GM19351 (cell line): ENCODE data around the gene ANKRD11.
"Not testable (repeated sequence)": the region's sequence is repeated elsewhere in the genome, so short reads cannot be mapped to it uniquely, and the experiment has no call there.

Source experiments
- ATAC-seq: cut with Tn5 transposase; IDR thresholded peaks from one replicate; pipeline ENCODE4 v1.9.1; 2021; ENCODE audit warnings: mild to moderate bottlenecking, moderate library complexity; ENCODE audit not compliant: unreplicated experiment

ANKRD11 gene

GRCh38 chr16:89370601-89371000 lies 119.8 kb downstream of the ANKRD11 start:
- ATAC-seq, result no peak

- no peak for ATAC-seq
Measured at GRCh38 chr16:89370081-89370511, 120.3 kb downstream of the ANKRD11 start.

GRCh38 chr16:89369266-89369895 lies 121.0 kb downstream of the ANKRD11 start:
- no peak for ATAC-seq

DNA sequence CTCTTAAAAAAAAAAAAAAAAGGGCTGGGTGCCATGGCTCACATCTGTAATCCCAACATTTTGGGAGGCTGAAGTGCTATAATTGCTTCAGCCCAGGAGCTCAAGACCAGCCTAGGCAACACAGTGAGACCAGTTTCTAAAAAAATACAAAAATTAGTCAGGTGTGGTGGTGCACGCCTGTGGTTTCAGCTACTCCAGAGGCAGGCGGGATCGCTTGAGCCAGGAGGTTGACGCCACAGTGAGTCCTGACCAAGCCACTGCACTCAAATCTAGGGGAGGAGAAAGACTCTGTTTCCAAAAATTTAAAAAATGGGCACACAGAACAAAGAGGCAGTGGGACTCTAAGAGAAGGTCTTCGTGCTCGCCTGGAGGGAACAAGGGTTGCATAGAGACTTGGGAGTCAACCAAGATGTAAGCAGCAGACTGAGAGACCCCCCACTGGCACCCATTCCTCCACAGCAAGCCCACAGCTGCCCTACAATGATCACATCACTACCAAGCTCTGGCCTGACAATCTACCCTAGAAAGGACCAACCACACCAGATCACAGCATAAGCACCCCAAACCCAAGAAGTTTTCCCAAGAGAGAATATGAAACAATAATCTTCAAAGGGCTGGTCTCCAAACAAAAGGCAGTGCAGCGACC lies 121.6 kb downstream of the ANKRD11 start:
- ATAC-seq, result no peak

GRCh38 chr16:89367538-89367915 lies 122.8 kb downstream of the ANKRD11 start:
- ATAC-seq, result no peak

DNA sequence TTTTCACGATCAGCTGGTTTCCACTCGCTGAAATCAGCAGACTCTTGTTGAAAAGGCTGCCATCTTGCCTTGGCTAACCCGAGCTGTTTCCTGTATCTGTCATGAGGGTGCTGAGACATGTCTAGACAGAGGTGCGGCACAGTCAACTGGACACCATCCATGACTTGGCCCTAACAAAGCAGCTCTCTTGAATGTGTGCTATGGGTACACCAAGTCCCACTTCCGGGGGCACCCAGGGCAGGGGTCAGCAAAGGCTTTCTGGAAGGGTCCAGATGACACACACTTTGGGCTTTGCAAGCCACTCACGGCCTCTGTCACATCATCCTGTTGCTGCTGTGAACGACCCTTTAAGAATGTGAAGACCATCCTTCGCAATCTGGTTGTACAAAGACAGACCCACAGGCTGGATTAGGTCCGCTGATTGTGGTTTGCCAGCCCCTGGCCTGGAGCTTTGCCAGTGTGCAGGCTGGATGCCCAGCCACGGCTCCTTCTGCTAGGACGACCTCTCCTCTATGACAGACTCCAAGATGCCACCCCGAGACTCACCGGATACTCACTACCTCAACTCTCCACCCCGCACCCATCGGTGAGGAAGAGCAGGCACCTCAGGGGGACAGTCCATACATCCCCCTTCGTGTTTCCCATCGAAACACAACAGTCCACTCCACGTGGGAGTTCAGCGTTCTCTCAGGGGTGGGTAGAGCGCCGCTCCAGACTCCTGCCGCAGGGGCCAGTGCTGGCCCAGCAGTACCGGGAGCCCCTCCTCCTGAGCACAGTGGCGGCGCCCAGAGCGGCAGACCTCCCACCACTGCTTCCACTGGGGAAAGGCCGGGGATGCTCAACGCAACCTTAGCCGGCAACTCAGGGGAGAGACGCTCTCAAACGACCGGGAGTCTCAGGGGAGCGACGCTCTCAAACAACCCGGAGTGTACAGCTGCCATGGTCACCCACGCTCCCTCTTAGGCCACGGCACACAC lies 123.5 kb downstream of the ANKRD11 start:
- ATAC-seq, result no peak

GRCh38 chr16:89365996-89366395 lies 124.4 kb downstream of the ANKRD11 start:
- no peak for ATAC-seq

DNA sequence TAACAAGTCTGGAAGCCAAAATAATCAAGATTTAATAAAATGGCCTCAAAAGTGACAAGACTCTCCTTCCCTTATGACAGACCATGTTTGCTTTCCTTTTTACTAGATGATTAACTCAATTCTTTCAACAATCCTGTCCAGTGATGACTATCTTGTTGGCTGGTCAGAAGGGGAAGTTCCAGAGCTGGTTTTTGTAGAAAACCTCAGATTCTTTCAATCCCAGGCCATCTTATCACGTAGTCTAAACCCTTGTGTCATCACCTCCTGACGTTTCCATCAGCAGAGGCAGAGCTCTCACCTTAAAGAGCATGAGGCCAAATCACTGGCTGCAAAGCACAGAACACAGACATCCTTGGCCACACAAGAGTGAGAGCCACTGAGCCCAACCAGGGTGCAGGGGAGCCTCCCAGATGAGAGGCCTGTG lies 125.3 kb downstream of the ANKRD11 start:
- ATAC-seq, result no peak

DNA sequence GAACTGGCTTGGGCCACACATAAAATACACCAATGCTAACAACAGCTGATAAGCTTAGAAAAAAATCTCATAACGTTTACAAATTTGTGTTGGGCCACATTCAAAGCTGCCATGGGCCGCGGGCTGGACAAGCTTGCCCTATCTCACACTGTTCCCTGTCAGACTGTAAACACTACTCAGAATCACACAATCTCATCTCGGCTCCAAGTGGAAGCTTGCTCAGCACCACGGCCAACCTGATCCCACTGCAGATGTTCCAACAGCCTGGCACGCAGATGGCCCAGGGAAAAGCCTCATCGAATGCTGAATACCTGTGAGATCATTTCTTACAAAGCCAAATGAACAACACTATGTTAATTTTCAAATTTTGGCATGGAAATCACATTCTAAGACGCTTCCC lies 125.8 kb downstream of the ANKRD11 start:
- ATAC-seq, result no peak

DNA sequence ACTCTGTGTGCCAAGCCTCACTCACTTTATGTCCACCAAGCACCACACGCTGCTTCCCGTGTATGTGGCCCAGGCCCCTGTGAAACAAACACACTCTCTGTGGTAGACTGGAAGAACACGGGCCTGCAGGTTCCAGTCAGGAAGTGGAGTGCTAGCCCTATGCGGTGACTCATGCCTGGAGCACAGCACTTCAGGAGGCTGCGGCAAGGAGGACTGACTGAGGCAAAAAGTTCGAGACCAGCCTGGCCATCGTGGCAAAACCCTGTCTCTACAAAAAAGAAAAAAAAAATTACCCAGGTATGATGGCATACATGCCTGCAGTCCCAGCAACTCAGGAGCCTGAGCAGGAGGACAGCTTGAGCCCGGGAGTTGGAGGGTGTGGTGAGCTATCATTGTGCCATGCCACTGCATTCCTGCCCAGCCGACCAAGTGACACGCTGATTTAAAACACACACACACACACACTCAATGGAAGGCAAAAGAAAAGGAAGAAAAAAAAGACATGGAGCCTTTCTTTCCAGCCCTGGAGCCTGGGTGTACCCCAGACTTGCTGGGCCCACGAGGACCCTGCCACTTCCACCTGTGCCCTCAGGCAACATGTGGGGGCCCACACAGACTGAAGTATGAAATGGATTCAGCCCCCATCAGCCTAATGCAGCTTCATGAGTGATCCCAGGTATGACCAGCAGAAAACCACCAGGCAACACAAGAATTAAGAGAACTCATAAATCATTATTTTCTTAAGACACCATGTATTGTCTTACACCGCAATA lies 126.6 kb downstream of the ANKRD11 start:
- no peak for ATAC-seq

GRCh38 chr16:89362540-89363223 lies 127.7 kb downstream of the ANKRD11 start:
- ATAC-seq, result not testable (repeated sequence)

- peak; percentile 56 for ATAC-seq
Measured at GRCh38 chr16:89361751-89362539, 128.4 kb downstream of the ANKRD11 start.

GRCh38 chr16:89360760-89361435 lies 129.5 kb downstream of the ANKRD11 start:
- ATAC-seq, result peak; percentile 76

- no peak for ATAC-seq
Measured at GRCh38 chr16:89359264-89360147, 130.9 kb downstream of the ANKRD11 start.

DNA sequence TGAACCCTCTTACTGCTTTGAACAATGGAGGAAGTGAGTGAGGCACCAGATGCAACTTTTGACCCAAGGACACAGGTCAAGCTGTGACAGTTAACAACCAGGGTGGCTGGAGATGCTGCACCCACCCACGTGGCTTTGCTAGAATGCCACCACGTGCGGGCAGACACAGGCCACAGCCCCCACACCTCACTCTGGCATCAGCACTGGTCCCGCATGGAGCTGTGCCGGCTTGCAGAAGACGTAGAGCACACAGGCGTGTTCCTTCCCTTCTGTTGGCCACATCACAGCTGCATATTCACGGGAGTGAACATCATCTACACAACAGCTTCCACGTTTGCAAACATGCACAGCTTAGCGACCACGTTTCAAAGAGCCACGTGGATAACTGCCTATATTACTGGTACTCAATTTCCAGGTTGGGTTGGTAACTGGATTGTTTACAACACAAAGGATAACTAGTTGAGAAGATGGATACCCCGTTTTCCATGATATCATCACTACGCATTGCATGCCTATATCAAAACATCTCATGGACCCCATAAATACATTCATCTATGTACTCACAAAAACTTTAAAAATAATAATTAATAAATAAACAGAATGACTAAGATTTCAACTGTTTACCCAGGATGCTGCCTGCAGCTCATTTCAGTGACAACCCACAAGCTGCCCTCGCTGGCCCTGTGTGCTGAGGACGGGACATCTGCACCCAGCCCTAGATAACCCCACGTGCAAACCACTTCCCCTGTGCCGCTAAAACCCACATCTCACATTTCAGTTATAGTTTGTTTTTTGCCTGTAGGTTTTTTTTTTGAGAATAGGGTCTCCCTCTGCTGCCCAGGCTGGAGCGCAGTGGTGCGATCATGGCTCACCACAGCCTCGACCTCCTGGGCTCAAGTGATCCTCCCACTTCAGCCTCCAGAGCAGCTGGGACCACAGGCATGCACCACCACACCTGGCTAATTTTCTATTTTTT lies 132.0 kb downstream of the ANKRD11 start:
- no peak for ATAC-seq

- ATAC-seq, result no peak
Measured at GRCh38 chr16:89357055-89357816, 133.1 kb downstream of the ANKRD11 start.
